Hepatocyte (in vitro differentiated cells): ENCODE data around the gene ZNF185. TPM values are rescaled to one million over a fixed set of nuclear protein-coding genes. Genes with fewer than 3 reads are reported as not detected.

Source experiments
- DNase-seq: peaks from one replicate; pipeline ENCODE4 v3.0.0-alpha.2; 2016; ENCODE audit warnings: low spot score
- H2AFZ ChIP-seq: fragments of 200-600 bp; sonication (generic); 2 replicates; pipeline ENCODE4 v1.6.0; 2016; ENCODE audit warnings: antibody characterized with exemption, mild to moderate bottlenecking
- H3K27ac ChIP-seq: fragments of 200-600 bp; sonication (generic); 2 replicates; pipeline ENCODE4 v1.5.1; 2016; ENCODE audit warnings: mild to moderate bottlenecking
- H3K27me3 ChIP-seq: fragments of 200-600 bp; sonication (generic); 2 replicates; pipeline ENCODE4 v1.6.1; 2016
- H3K36me3 ChIP-seq: fragments of 200-600 bp; sonication (generic); replicated peaks from 2 replicates; pipeline ENCODE4 v1.5.1; 2016; ENCODE audit warnings: low read depth; ENCODE audit not compliant: insufficient read depth
- H3K4me1 ChIP-seq: fragments of 200-600 bp; sonication (generic); 2 replicates; pipeline ENCODE4 v1.5.1; 2016; ENCODE audit warnings: mild to moderate bottlenecking, moderate library complexity; ENCODE audit not compliant: insufficient read depth
- H3K4me2 ChIP-seq: fragments of 200-600 bp; sonication (generic); 2 replicates; pipeline ENCODE4 v1.6.0; 2016
- H3K4me3 ChIP-seq: fragments of 200-600 bp; sonication (generic); 2 replicates; pipeline ENCODE4 v1.5.1; 2016; ENCODE audit warnings: mild to moderate bottlenecking
- H3K79me2 ChIP-seq: fragments of 200-600 bp; sonication (generic); 2 replicates; pipeline ENCODE4 v1.6.0; 2017; ENCODE audit warnings: mild to moderate bottlenecking
- H3K9me2 ChIP-seq: fragments of 200-600 bp; sonication (generic); replicated peaks from 2 replicates; pipeline ENCODE4 v1.6.0; 2017; ENCODE audit warnings: mild to moderate bottlenecking; ENCODE audit not compliant: insufficient read depth
- H3K9me3 ChIP-seq: fragments of 200-600 bp; sonication (generic); 2 replicates; pipeline ENCODE4 v1.5.1; 2016; ENCODE audit warnings: low read depth, mild to moderate bottlenecking
- H4K20me1 ChIP-seq: fragments of 200-600 bp; sonication (generic); 2 replicates; pipeline ENCODE4 v1.6.0; 2016; ENCODE audit warnings: mild to moderate bottlenecking; ENCODE audit not compliant: insufficient read depth, poor library complexity, severe bottlenecking
- CTCF ChIP-seq: fragments of 200-600 bp; sonication (generic); IDR thresholded peaks from 2 replicates; pipeline ENCODE4 v1.5.1; 2016; ENCODE audit warnings: antibody characterized with exemption, mild to moderate bottlenecking; ENCODE audit not compliant: poor library complexity
- EZH2 ChIP-seq: fragments of 200-600 bp; sonication (generic); IDR thresholded peaks from 2 replicates; pipeline ENCODE4 v1.6.1; 2016; ENCODE audit warnings: antibody characterized with exemption, mild to moderate bottlenecking, borderline replicate concordance
- EZH2phosphoT487 ChIP-seq: fragments of 200-600 bp; sonication (generic); IDR thresholded peaks from one replicate; pipeline ENCODE4 v1.6.1; 2018; ENCODE audit warnings: antibody characterized with exemption, mild to moderate bottlenecking, low read depth, moderate library complexity; ENCODE audit not compliant: unreplicated experiment, severe bottlenecking
- WGBS: methylation state at CpG from one replicate; pipeline ENCODE4 v1.1.6; 2016; ENCODE audit warnings: low lambda C conversion rate; ENCODE audit errors: missing lambda C conversion rate; 5-methylcytosine and 5-hydroxymethylcytosine counted together
- polyA plus RNA-seq: library from polyadenylated mRNA; unstranded; fragments of >200 nt; fragmentation: Nextera tagmentation; extraction: Ambion mirVana; gene quantifications from 2 replicates; pipeline ENCODE4 v1.2.1, GENCODE V29; 2016
- total RNA-seq: library from RNA; depleted of rRNA; stranded (reverse); fragments of >200 nt; gene quantifications from 2 replicates; pipeline ENCODE4 v1.2.3, GENCODE V29; 2014

Gene ZNF185
- total and polyA plus RNA-seq, 2 experiments from 2014 or later, result 10.8 to 18.1 TPM

GRCh38 chrX:152881289-152881688 is 16.6 kb upstream of the ZNF185 start:
- Histone ChIP-seq H3K9me3 (no peaks in the 10 kb centered on the region), H3K4me1 (no peaks in the 10 kb centered on the region), H3K27ac (no peak overlapping the region), H3K27me3 (no peaks in the 10 kb centered on the region), H3K36me3 (no peaks in the 10 kb centered on the region), H3K4me2 (no peak overlapping the region), H3K4me3 (no peak overlapping the region), H3K9me2 (no peaks in the 10 kb centered on the region), H4K20me1 (no peaks in the 10 kb centered on the region), H2AFZ (no peak overlapping the region), H3K79me2 (no peaks in the 10 kb centered on the region)
- no peak for DNase-seq
- WGBS, result 77% methylated on average over 2 of the region's 2 CpGs
- TF ChIP-seq EZH2phosphoT487, result no peak
- TF ChIP-seq EZH2, result no peak
- TF ChIP-seq CTCF, result no peak

GRCh38 chrX:152884171-152884570 is 13.7 kb upstream of the ZNF185 start:
- Histone ChIP-seq H3K79me2 (no peaks in the 10 kb centered on the region), H3K4me2 (no peak overlapping the region), H2AFZ (no peak overlapping the region), H4K20me1 (no peaks in the 10 kb centered on the region), H3K9me2 (no peaks in the 10 kb centered on the region), H3K9me3 (no peaks in the 10 kb centered on the region), H3K27ac (no peak overlapping the region), H3K27me3 (no peaks in the 10 kb centered on the region), H3K4me1 (no peaks in the 10 kb centered on the region), H3K36me3 (no peaks in the 10 kb centered on the region), H3K4me3 (no peak overlapping the region)
- TF ChIP-seq CTCF (no peak), EZH2 (no peak), EZH2phosphoT487 (no peak)
- WGBS, result 54% methylated on average over 6 of the region's 6 CpGs
- no peak for DNase-seq

DNA sequence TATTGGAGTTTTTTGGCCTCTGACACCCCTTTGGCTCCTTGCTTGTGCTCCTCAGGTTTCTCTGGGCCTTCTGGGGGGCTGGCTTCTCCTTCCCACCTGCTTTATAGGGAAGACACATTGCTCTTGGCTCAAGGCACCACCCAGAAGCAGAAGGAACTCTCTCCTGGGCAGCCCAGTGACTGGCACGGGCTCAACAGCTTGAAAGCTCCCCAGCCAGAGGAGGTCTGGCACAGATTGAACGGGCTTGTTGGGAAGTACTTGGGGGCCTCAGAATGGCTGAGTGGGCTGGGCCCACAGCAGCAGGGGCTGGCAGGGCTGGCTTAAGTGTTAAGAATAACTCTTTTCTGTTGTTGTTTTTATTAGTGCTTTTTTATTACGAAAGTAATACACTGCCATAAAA is 11.2 kb upstream of the ZNF185 start:
- Histone ChIP-seq H3K27me3 (no peaks in the 10 kb centered on the region), H3K4me2 (no peak overlapping the region), H2AFZ (no peak overlapping the region), H4K20me1 (no peaks in the 10 kb centered on the region), H3K4me3 (no peak overlapping the region), H3K4me1 (no peaks in the 10 kb centered on the region), H3K27ac (no peak overlapping the region), H3K9me2 (no peaks in the 10 kb centered on the region), H3K36me3 (no peaks in the 10 kb centered on the region), H3K9me3 (no peaks in the 10 kb centered on the region), H3K79me2 (no peaks in the 10 kb centered on the region)
- DNase-seq, result no peak
- WGBS, result 61% methylated on average over 3 of the region's 3 CpGs
- TF ChIP-seq CTCF (no peak), EZH2phosphoT487 (no peak), EZH2 (no peak)

DNA sequence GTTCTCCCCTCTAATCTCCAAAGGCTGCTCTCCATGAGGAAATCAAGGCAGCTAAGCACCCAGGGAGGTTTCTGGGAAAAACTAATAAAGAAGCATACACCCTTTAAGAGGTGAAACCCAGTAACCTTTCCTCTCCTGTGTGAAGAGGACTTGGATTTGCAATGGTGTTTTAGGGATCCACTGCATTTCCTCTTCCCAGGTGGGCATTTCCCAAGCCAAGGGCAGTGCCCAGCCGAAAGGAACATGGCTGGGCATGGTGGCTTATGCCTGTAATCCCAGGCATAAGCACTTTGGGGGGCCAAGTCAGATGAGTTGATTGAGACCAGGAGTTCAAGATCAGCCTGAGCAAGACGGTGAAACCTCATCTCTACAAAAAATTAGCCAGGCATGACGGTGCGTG is 5.4 kb upstream of the ZNF185 start:
- Histone ChIP-seq H3K4me3 (no peak overlapping the region), H3K27me3 (no peaks in the 10 kb centered on the region), H3K79me2 (no peaks in the 10 kb centered on the region), H3K4me1 (no peaks in the 10 kb centered on the region), H2AFZ (no peak overlapping the region), H3K9me2 (no peaks in the 10 kb centered on the region), H4K20me1 (no peaks in the 10 kb centered on the region), H3K27ac (no peak overlapping the region), H3K36me3 (no peaks in the 10 kb centered on the region), H3K9me3 (no peaks in the 10 kb centered on the region), H3K4me2 (no peak overlapping the region)
- no peak for DNase-seq
- TF ChIP-seq EZH2phosphoT487 (no peak), EZH2 (no peak), CTCF (no peak)
- 65% methylated on average over 4 of the region's 4 CpGs for WGBS
